CD4-positive, alpha-beta T cell treated with Interleukin-10 for 1 hour (primary cell): ENCODE data around the gene VEZF1.

Source experiments
- DNase-seq: peaks from one replicate; pipeline ENCODE4 v3.0.0-alpha.2; 2020

Gene VEZF1

GRCh38 chr17:57948169-57948554 is 39.9 kb downstream of the VEZF1 start:
- no peak for DNase-seq

- DNase-seq: no peak
Measured at GRCh38 chr17:57947369-57947768, 40.7 kb downstream of the VEZF1 start.

- peak; percentile 56 for DNase-seq
Measured at GRCh38 chr17:57946798-57947358, 41.2 kb downstream of the VEZF1 start.

GRCh38 chr17:57945996-57946797 is 41.9 kb downstream of the VEZF1 start:
- DNase-seq: no peak

GRCh38 chr17:57944908-57945307 is 43.1 kb downstream of the VEZF1 start:
- DNase-seq: no peak

GRCh38 chr17:57943645-57944044 is 44.4 kb downstream of the VEZF1 start:
- DNase-seq: no peak

GRCh38 chr17:57943140-57943539 is 44.9 kb downstream of the VEZF1 start:
- DNase-seq: no peak

- no peak for DNase-seq
Measured at GRCh38 chr17:57941384-57942370, 46.4 kb downstream of the VEZF1 start.

GRCh38 chr17:57940653-57941329 is 47.3 kb downstream of the VEZF1 start:
- DNase-seq: no peak

- DNase-seq: no peak
Measured at GRCh38 chr17:57940231-57940630, 47.8 kb downstream of the VEZF1 start.

GRCh38 chr17:57939797-57940196 is 48.3 kb downstream of the VEZF1 start:
- DNase-seq: no peak

- DNase-seq: no peak
Measured at GRCh38 chr17:57938061-57938502, 50.0 kb downstream of the VEZF1 start.

- DNase-seq: no peak
Measured at GRCh38 chr17:57937492-57937891, 50.6 kb downstream of the VEZF1 start.

- DNase-seq: no peak
Measured at GRCh38 chr17:57935833-57936807, 51.9 kb downstream of the VEZF1 start.

- no peak for DNase-seq
Measured at GRCh38 chr17:57931488-57932137, 56.4 kb downstream of the VEZF1 start.

GRCh38 chr17:57930239-57930638 is 57.8 kb downstream of the VEZF1 start:
- no peak for DNase-seq

GRCh38 chr17:57929386-57929785 is 58.7 kb downstream of the VEZF1 start:
- DNase-seq: no peak

GRCh38 chr17:57928928-57929327 is 59.1 kb downstream of the VEZF1 start:
- no peak for DNase-seq

- DNase-seq: no peak
Measured at GRCh38 chr17:57927048-57927723, 60.9 kb downstream of the VEZF1 start.

GRCh38 chr17:57926723-57927047 is 61.4 kb downstream of the VEZF1 start:
- DNase-seq: no peak
